Muscle layer of colon (tissue), 2 donors: Measurements from ENCODE around the gene ERI2.
A peak's percentile ranks its signal among the peaks of the same experiment; 100 is the strongest.
"Not testable (repeated sequence)": the region's sequence is repeated elsewhere in the genome, so short reads cannot be mapped to it uniquely, and the experiment has no call there.

Source experiments
- H3K27ac ChIP-seq: one replicate; pipeline ENCODE4 v1.7.0; 2013; ENCODE audit warnings: low read depth, mild to moderate bottlenecking, low read length, moderate library complexity
- H3K27me3 ChIP-seq, 2 donors: one replicate each; pipeline ENCODE4 v1.7.0; 2013; ENCODE audit warnings: low read length in 2 of 2, mild to moderate bottlenecking in 2 of 2; ENCODE audit not compliant: insufficient read depth in 2 of 2, control insufficient read depth in 1 of 2
- H3K36me3 ChIP-seq: one replicate; pipeline ENCODE4 v1.7.0; 2013; ENCODE audit warnings: mild to moderate bottlenecking, low read length; ENCODE audit not compliant: insufficient read depth
- H3K4me1 ChIP-seq: one replicate; pipeline ENCODE4 v1.7.0; 2013; ENCODE audit warnings: mild to moderate bottlenecking, low read length; ENCODE audit not compliant: insufficient read depth
- H3K4me3 ChIP-seq, 2 donors: one replicate each; pipeline ENCODE4 v1.7.0; 2013; ENCODE audit warnings: low read length in 2 of 2, low read depth in 1 of 2, mild to moderate bottlenecking in 1 of 2, moderate library complexity in 1 of 2
- H3K9ac ChIP-seq: one replicate; pipeline ENCODE4 v1.7.0; 2013; ENCODE audit warnings: low read length
- H3K9me3 ChIP-seq: one replicate; pipeline ENCODE4 v1.7.0; 2013; ENCODE audit warnings: mild to moderate bottlenecking, low read length
- donor health status: abdominal sarcoma.
- donor health status: Adenocarcinoma of cecum.

Gene ERI2

GRCh38 chr16:20782470-20782869 is 23.8 kb downstream of the ERI2 start:
- no peak overlapping the region for H3K27ac ChIP-seq
- no peak overlapping the region for H3K9ac ChIP-seq
- no peaks in the 10 kb centered on the region for H3K9me3 ChIP-seq
- H3K4me3 ChIP-seq, result no peak overlapping the region
- no peaks in the 10 kb centered on the region for H3K4me1 ChIP-seq
- H3K27me3 ChIP-seq, result no peaks in the 10 kb centered on the region
- H3K36me3 ChIP-seq, result no peaks in the 10 kb centered on the region

GRCh38 chr16:20781697-20782096 is 24.6 kb downstream of the ERI2 start:
- H3K9me3 ChIP-seq, result no peaks in the 10 kb centered on the region
- H3K9ac ChIP-seq, result no peak overlapping the region
- no peak overlapping the region for H3K4me3 ChIP-seq
- no peaks in the 10 kb centered on the region for H3K4me1 ChIP-seq
- H3K27ac ChIP-seq, result no peak overlapping the region
- H3K27me3 ChIP-seq, result no peaks in the 10 kb centered on the region
- H3K36me3 ChIP-seq, result no peaks in the 10 kb centered on the region

GRCh38 chr16:20774703-20775362 is 31.4 kb downstream of the ERI2 start:
- no peaks in the 10 kb centered on the region for H3K27me3 ChIP-seq

GRCh38 chr16:20773679-20774078 is 32.6 kb downstream of the ERI2 start:
- Histone ChIP-seq H3K4me1 (no peaks in the 10 kb centered on the region), H3K9ac (no peak overlapping the region), H3K36me3 (no peaks in the 10 kb centered on the region), H3K9me3 (no peaks in the 10 kb centered on the region), H3K27me3 (no peaks in the 10 kb centered on the region), H3K27ac (no peak overlapping the region), H3K4me3 (no peak overlapping the region)

More at GRCh38 chr16:20774703-20775362, 31.4 kb downstream of the ERI2 start:
- Histone ChIP-seq H3K4me1 (no peaks in the 10 kb centered on the region), H3K9ac (no peak overlapping the region), H3K9me3 (no peaks in the 10 kb centered on the region), H3K27ac (no peak overlapping the region), H3K4me3 (no peak overlapping the region), H3K36me3 (no peaks in the 10 kb centered on the region)

- Histone ChIP-seq H3K27me3 (no peaks in the 10 kb centered on the region), H3K4me1 (peaks cover 3% of the 10 kb centered on the region), H3K9me3 (no peaks in the 10 kb centered on the region), H3K27ac (no peak overlapping the region), H3K4me3 (no peak overlapping the region), H3K9ac (no peak overlapping the region), H3K36me3 (no peaks in the 10 kb centered on the region)
Observed at GRCh38 chr16:20768818-20769217, 37.5 kb downstream of the ERI2 start.

- Histone ChIP-seq H3K4me3 (no peak overlapping the region), H3K27me3 (no peaks in the 10 kb centered on the region), H3K36me3 (no peaks in the 10 kb centered on the region), H3K4me1 (peaks cover 5% of the 10 kb centered on the region), H3K9ac (no peak overlapping the region), H3K27ac (no peak overlapping the region), H3K9me3 (no peaks in the 10 kb centered on the region)
Observed at GRCh38 chr16:20768121-20768520, 38.2 kb downstream of the ERI2 start.

GRCh38 chr16:20767577-20767976 is 38.7 kb downstream of the ERI2 start:
- Histone ChIP-seq H3K27me3 (no peaks in the 10 kb centered on the region), H3K9ac (no peak overlapping the region), H3K36me3 (no peaks in the 10 kb centered on the region), H3K9me3 (no peaks in the 10 kb centered on the region), H3K4me3 (no peak overlapping the region), H3K4me1 (peaks cover 6% of the 10 kb centered on the region), H3K27ac (no peak overlapping the region)

GRCh38 chr16:20766294-20766693 is 40.0 kb downstream of the ERI2 start:
- no peak overlapping the region for H3K27ac ChIP-seq
- no peaks in the 10 kb centered on the region for H3K27me3 ChIP-seq
- H3K4me3 ChIP-seq, result no peak overlapping the region
- no peaks in the 10 kb centered on the region for H3K36me3 ChIP-seq
- peaks cover 6% of the 10 kb centered on the region for H3K4me1 ChIP-seq
- no peak overlapping the region for H3K9ac ChIP-seq
- no peaks in the 10 kb centered on the region for H3K9me3 ChIP-seq

- H3K27me3 ChIP-seq, result no peaks in the 10 kb centered on the region
- H3K9ac ChIP-seq, result no peak overlapping the region
- H3K9me3 ChIP-seq, result no peaks in the 10 kb centered on the region
- no peak overlapping the region for H3K4me3 ChIP-seq
- H3K36me3 ChIP-seq, result no peaks in the 10 kb centered on the region
- peaks cover 6% of the 10 kb centered on the region for H3K4me1 ChIP-seq
- H3K27ac ChIP-seq, result no peak overlapping the region
Observed at GRCh38 chr16:20765732-20766131, 40.5 kb downstream of the ERI2 start.

- H3K36me3 ChIP-seq, H3K27ac ChIP-seq, H3K27me3 ChIP-seq, H3K9ac ChIP-seq, H3K4me3 ChIP-seq, H3K9me3 ChIP-seq, H3K4me1 ChIP-seq: not testable (repeated sequence)
Observed at GRCh38 chr16:20764448-20764847, 41.8 kb downstream of the ERI2 start.

- H3K27ac ChIP-seq, result peak within 1 kb of the TSS; percentile 41
- no peaks in the 10 kb centered on the region for H3K36me3 ChIP-seq
- peak within 1 kb of the TSS in 1 of 2 donors; percentile 61 for H3K4me3 ChIP-seq
Observed at GRCh38 chr16:20763461-20764232, 42.6 kb downstream of the ERI2 start, which contains the start of gene ACSM3. TSS of gene ACSM3 (plus strand) at chr16:20764014. CDS start at chr16:20770035, 6,021 bp downstream.

More at GRCh38 chr16:20763461-20764232, 42.6 kb downstream of the ERI2 start, which contains the start of gene ACSM3:
- Histone ChIP-seq H3K27me3 (no peaks in the 10 kb centered on the region), H3K9ac (no peak within 1 kb of the TSS), H3K9me3 (no peaks in the 10 kb centered on the region), H3K4me1 (peaks cover 6% of the 10 kb centered on the region)
